ENCODE data around the gene NOPCHAP1. TPM values are rescaled to one million over a fixed set of nuclear protein-coding genes. Genes with fewer than 3 reads are reported as not detected.

NOPCHAP1 gene
- total RNA-seq, 2 donors from 2014 or later: 2.8 to 6.5 TPM

GRCh38 chr12:104953323-104953722 lies 32.8 kb upstream of the NOPCHAP1 start:
- H3K27ac ChIP-seq: no peak overlapping the region
- H3K4me3 ChIP-seq: no peak overlapping the region
- WGBS: 70% methylated on average over 2 of the region's 2 CpGs

GRCh38 chr12:104955703-104956102 lies 30.4 kb upstream of the NOPCHAP1 start:
- intact Hi-C loops (cut with DNase I): no loop called here
- H3K27ac ChIP-seq: no peak overlapping the region
- WGBS: 89% methylated on average over 2 of the region's 2 CpGs
- H3K4me1 ChIP-seq (replicated peaks): no peaks in the 10 kb centered on the region
- no peak for TF ChIP-seq CTCF (IDR thresholded peaks at IDR 0.05)
- TF ChIP-seq POLR2AphosphoS5 (IDR thresholded peaks at IDR 0.05): no peak
- no peak for TF ChIP-seq POLR2A (IDR thresholded peaks at IDR 0.05)
- H3K36me3 ChIP-seq: no peaks in the 10 kb centered on the region
- no peak for DNase-seq (ENCODE audit: low spot score)
- no peaks in the 10 kb centered on the region for H3K9me3 ChIP-seq
- no peaks in the 10 kb centered on the region for H3K27me3 ChIP-seq (replicated peaks; ENCODE audit: insufficient read depth)
- H3K4me3 ChIP-seq: no peak overlapping the region

More at GRCh38 chr12:104953323-104953722, 32.8 kb upstream of the NOPCHAP1 start:
- Histone ChIP-seq H3K27me3 (replicated peaks; ENCODE audit: insufficient read depth) (no peaks in the 10 kb centered on the region), H3K4me1 (replicated peaks) (no peaks in the 10 kb centered on the region), H3K36me3 (no peaks in the 10 kb centered on the region), H3K9me3 (no peaks in the 10 kb centered on the region)
- intact Hi-C loops (cut with DNase I): no loop called here
- no peak for DNase-seq (ENCODE audit: low spot score)
- TF ChIP-seq CTCF (IDR thresholded peaks at IDR 0.05) (no peak), POLR2A (IDR thresholded peaks at IDR 0.05) (no peak), POLR2AphosphoS5 (IDR thresholded peaks at IDR 0.05) (no peak)

- Histone ChIP-seq H3K4me3 (peak overlapping the region; percentile 59 to 62), H3K27me3 (replicated peaks; ENCODE audit: insufficient read depth) (no peaks in the 10 kb centered on the region), H3K9me3 (no peaks in the 10 kb centered on the region), H3K4me1 (replicated peaks) (no peaks in the 10 kb centered on the region), H3K27ac (peak overlapping the region; percentile 40 to 70), H3K36me3 (no peaks in the 10 kb centered on the region)
- TF ChIP-seq CTCF (IDR thresholded peaks at IDR 0.05): no peak
- TF ChIP-seq POLR2AphosphoS5 (IDR thresholded peaks at IDR 0.05): no peak
- TF ChIP-seq POLR2A (IDR thresholded peaks at IDR 0.05): no peak
- no peak for DNase-seq (ENCODE audit: low spot score)
- WGBS: 20% methylated on average over 13 of the region's 13 CpGs
- intact Hi-C loops (cut with DNase I): no loop called here
These were observed 29.0 kb upstream of the NOPCHAP1 start for GRCh38 chr12:104956870-104957718.

- Histone ChIP-seq H3K4me1 (replicated peaks) (no peaks in the 10 kb centered on the region), H3K9me3 (no peaks in the 10 kb centered on the region), H3K27me3 (replicated peaks; ENCODE audit: insufficient read depth) (no peaks in the 10 kb centered on the region), H3K36me3 (no peaks in the 10 kb centered on the region), H3K4me3 (peak overlapping the region; percentile 59 to 62), H3K27ac (peak overlapping the region; percentile 40 to 70)
- intact Hi-C loops (cut with DNase I): no loop called here
- no peak for DNase-seq (ENCODE audit: low spot score)
- no peak for TF ChIP-seq CTCF (IDR thresholded peaks at IDR 0.05)
- no peak for TF ChIP-seq POLR2AphosphoS5 (IDR thresholded peaks at IDR 0.05)
- 1% methylated on average over 21 of the region's 31 CpGs for WGBS
These were observed 28.5 kb upstream of the NOPCHAP1 start for GRCh38 chr12:104957719-104958000.

All from prostate gland (tissue), 2 donors.